SW480 (cell line): ENCODE data around the gene AMBRA1.

ENCODE experiments used
- DNase-seq: peaks from one replicate; pipeline ENCODE4 v3.0.0-alpha.2; 2016; ENCODE audit warnings: low spot score

AMBRA1 gene, protein sequence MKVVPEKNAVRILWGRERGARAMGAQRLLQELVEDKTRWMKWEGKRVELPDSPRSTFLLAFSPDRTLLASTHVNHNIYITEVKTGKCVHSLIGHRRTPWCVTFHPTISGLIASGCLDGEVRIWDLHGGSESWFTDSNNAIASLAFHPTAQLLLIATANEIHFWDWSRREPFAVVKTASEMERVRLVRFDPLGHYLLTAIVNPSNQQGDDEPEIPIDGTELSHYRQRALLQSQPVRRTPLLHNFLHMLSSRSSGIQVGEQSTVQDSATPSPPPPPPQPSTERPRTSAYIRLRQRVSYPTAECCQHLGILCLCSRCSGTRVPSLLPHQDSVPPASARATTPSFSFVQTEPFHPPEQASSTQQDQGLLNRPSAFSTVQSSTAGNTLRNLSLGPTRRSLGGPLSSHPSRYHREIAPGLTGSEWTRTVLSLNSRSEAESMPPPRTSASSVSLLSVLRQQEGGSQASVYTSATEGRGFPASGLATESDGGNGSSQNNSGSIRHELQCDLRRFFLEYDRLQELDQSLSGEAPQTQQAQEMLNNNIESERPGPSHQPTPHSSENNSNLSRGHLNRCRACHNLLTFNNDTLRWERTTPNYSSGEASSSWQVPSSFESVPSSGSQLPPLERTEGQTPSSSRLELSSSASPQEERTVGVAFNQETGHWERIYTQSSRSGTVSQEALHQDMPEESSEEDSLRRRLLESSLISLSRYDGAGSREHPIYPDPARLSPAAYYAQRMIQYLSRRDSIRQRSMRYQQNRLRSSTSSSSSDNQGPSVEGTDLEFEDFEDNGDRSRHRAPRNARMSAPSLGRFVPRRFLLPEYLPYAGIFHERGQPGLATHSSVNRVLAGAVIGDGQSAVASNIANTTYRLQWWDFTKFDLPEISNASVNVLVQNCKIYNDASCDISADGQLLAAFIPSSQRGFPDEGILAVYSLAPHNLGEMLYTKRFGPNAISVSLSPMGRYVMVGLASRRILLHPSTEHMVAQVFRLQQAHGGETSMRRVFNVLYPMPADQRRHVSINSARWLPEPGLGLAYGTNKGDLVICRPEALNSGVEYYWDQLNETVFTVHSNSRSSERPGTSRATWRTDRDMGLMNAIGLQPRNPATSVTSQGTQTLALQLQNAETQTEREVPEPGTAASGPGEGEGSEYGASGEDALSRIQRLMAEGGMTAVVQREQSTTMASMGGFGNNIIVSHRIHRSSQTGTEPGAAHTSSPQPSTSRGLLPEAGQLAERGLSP (N-terminal part only)

DNA sequence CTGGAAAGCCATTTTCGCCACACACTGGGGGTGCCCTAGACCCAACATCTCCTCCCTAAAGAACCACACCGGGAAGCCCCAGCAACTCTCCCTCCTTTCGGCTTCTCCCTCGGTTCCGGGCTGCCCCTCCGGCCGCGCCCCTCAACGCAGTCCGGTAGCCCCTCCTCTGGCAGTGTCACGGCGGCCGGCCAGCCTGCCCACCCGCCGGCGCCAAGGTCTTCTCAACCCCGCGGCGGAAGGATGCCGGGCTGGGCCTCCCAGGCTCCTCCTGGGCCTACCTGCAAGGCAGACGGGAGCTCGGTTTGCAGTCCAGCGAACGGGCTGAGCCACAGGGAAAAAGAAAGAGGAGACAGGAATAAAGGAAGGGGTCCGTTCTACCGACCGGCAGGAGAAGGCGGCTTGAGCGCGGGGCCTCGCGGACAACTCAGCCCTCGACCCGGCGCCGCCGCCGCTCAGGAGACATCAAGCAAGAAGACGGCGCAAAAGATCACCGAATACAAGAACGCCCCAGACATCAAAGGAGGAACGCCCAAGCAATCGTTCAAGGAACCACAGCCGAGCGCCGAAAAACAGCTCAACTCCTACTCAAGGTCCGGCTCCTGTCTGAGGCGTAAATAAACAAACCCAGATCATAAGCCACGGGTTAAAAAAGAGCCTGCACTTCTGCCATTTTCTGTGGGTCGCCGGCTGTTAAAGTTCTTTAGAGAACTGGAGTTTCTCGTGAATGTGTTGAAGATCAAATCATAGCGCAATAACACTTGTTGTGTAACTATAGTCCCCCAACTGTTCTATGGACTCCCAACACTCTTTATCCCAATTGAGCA lies at the start of gene AMBRA1:
Gene AMBRA1 (minus strand): TSS at position 474 of the 824 bp plus-strand sequence. CDS start 45,643 bp downstream, outside the sequence.
- peak; percentile 92 for DNase-seq

DNA sequence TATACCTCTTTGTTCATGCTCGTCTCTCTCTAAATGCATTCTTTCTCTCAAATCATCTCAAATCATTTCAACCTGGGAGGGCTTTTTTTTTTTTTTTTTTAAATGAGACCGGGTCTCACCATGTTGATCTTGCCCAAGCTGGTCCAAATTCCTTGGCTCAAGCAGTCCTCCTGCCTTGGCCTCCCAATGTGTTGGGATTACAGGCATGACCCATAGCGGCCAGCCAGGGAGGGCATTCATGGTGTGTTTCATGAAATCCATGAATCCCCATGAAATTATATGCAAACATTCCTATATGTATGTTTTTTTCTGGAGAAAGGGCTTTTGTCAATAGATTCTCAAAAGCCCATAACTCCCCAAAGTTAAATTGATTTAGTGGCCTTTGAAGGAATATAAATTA lies 49.7 kb upstream of the AMBRA1 start:
- no peak for DNase-seq

DNA sequence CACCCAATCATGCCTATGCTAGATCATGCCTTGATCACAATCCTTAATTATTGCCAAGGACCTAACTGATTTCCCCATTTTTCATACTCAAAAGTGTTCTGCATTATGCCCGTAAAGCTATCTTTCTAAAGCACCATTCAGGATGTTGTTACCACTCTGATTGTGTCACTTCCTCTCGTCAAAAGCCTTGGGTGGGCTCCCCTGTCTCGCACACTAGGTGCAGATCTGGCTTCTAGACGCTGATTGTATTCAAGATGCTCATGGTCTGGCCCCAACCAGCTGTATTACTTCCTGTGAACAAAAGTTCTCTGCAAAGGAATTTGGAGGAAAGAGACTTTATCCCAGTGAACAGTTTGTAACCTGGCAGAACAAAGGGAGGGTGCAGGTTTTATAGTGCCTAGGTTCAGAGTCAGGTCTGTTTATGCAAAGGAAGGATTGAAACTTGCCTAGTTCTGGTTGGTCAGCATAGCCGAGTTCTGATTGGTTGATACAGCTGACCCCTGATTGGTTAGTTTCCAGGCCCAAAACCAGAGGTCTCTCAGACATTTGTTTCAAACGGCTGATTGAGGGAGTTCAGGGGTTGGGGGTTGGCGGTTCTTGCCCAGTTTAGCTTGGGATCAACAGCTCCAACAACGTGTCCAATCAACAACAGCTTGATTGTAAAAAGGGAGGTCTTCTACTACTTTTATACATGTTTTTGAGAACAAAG lies 49.0 kb upstream of the AMBRA1 start:
- no peak for DNase-seq

DNA sequence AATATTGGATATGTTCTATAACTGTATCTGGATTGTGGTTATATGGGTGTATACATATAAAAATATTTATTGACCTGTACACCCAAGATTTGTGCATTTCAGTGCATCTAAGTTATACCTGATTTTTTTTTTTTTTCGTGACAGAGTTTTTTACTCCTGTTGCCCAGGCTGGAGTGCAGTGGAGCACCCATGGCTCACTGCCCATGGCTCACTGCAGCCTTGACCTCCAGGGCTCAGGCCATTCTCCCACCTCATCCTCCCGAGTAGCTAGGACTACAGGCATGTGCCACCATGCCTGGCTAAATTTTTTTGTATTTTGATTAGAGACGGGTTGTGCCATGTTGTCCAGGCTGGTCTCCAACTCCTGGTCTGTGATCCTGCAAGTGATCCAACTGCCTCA lies 47.8 kb upstream of the AMBRA1 start:
- no peak for DNase-seq

DNA sequence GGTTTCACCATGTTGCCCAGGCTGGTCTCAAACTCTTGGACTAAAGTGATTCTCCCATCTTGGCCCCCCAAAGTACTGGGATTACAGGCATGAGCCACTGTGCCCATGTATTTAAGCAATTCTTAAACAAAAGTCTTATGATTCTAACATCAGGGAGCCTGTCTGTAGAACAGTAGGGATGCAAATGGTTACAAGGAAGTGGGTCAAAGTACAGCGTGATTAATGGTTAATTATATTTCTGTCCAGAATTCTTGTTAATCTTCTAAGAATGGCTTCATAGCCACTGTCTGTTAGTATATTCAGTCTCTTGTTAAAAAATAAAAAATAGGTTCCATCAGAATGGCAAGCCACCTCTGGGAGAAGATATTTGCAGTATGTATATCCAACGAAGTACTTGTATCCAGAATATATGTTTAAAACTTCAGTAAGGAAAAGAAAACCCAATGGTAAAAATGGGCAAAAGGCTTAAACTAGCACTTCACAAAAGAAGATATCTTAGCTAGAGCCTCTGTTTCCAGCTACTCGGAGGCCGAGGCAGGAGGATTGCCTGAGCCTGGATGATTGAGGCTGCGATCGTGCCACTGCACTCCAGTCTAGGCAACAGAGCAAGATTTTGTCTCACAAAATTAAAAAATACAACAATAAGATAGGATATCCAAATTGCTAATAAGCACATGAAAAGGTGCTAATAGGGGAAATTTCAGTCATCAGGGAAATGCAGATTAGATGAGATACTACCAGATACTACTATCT lies 46.4 kb upstream of the AMBRA1 start:
- DNase-seq, result no peak

DNA sequence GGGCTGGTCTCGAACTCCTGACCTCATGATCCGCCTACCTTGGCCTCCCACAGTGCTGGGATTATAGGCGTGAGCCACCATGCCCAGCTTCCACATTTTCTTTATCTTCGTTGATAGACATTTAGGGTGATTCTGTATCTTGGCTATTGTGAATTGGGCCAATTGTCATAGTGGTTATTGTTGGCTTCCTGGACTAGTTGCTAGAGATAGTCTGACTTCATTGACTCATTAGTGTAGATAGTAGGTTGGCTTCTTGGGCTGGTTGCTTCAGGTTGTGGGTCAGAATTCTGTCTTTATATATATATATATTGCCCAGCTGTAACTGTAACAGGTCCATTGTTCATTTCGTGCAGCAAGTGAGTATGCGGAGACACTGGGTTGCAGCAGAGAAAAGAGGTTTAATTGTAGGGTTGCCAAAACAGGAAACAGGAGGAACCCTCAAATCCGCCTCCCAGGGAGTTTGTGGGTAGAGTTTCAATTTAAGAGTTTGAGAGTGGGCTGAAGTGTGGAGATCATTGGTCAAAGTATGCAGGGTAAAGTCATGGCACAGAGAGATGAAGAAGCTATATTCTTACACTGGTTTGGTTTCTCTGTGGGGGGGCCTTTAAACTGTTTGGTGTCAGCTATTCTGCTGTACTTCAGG lies 45.5 kb upstream of the AMBRA1 start:
- DNase-seq, result no peak

DNA sequence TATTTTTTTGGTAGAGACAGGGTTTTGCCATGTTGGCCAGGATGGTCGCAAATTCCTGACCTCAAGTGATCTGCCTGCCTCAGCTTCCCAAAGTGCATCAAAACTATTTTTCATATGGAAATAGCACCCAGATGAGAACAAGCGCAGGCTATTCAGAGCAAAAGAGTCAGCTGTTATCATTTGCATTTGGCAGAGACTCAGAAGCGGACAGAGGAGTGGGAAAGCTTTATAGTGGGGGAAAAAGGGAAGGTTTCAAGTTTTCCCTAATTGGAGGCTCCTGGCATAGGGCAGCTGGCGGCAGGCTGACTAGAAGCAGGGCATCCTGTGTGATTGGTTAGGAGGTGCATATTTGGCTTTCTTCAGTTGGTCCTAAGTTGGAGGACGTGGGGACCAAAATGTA lies 43.7 kb upstream of the AMBRA1 start:
- DNase-seq, result no peak

DNA sequence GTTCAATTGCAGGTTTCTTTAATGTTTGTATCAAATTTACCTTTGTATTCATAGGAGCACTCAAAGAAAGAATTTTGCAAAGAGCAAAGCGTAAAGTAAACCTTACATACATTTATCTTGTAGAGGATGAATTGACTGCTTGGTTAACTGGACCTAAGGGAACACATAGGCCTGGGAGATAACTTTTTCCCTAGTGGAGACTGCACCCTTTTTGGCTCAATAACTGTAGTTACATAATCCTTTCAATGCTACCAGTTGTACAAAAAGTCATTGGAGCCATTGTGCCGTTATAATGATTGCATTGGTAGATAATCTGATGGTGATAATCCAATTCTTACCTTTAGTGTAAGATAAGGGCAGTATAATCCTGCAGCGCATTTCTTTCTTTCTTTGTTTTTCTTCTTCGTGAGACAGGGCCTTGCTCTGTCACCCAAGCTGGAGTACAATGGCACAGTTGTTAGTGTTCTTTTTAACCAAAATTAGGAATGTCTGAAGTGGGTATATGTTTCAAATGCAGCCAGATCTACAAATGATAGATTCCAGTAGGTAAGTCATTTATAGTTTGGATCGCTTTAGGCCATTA lies 41.8 kb upstream of the AMBRA1 start:
- DNase-seq, result no peak

DNA sequence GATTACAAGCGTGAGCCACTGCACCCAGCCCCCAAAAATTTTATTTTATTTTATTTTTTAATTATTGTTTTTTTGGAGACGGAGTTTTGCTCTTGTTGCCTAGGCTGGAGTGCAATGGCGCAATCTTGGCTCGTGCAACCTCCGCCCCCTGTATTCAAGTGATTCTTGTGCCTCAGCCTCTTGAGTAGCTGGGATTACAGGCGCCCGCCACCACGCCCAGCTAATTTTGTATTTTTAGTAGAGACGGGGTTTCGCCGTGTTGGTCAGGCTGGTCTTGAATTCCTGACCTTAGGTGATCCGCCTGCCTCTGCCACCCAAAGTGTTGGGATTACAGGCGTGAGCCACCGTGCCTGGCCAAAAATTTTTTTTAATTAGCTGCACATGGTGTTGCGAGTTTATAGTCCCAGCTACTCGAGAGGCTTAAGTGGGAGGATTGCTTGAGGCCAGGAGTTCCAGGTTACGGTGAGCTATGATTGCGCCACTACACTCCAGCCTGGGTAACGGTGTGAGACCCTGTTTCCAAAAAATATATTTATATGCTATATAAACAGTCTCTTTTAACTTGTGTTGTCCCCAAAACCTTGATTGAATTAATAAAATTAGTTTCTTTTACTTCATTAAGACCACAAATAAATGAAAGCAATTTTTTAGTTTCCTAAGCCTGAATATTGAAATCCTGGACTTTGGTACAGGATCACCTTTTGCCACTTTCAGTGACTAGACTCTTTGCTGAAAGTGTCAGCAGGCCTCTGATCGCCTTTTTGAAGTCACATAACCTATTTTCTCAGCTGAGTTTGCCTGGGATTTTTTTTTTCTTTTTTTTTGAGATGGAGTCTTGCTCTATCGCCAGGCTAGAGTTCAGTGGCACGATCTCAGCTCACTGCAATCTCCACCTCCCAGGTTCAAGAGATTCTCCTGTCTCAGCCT lies 39.7 kb upstream of the AMBRA1 start:
- DNase-seq, result no peak

DNA sequence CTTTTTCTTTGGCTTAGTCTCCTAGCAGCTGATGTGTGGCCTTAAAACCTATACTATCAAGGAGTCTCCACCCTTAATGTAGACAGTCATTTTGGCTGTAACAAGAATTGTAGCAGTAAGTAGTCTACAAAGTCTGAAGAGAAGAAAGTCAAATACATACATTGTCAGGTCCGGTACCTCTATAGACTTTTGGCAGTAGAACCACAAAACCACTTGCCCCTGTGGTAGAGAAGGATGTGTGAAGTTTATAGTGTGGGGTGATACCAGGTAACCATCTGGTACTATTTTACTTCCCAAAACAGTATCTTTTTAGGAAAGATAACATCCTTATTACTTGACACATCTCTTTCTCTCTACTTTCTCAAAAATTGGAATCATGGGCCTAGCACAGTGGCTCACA lies 38.7 kb upstream of the AMBRA1 start:
- no peak for DNase-seq

DNA sequence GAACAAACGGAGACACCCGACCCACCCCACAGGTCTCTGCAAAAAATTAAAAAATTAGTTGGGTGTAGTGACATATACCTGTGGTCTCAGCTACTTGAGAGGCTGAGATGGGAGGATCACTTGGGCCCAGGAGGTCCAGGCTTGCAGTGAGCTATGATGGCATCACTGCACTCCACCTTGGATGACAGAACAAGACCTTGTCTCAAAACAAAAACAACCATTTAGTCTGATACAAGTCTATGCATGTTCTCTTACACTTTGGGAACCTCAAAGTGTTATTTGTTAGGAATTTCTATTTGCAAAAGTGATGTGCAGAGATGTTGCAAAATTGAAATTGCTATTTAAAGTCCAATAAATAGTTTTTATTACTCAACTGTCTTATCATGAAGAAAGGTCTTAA lies 37.9 kb upstream of the AMBRA1 start:
- no peak for DNase-seq

DNA sequence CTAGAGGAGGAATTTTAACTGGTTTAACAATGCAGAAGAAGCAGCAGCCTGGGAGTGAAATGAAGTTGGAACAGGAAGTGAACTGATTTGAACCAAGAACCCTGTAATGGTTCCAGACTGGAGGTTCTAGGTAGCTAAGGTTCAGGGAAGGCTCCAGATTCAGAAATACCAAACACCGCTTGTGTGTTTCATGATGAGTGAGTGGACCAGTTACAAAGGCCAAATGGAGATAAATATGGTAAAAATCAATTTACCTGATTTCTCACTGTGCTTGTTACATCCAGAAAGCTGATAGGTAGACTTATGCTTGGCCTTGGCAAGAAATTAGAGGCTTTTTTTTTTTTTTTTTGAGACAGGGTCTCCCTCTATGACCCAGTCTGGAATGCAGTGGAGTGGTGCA lies 36.4 kb upstream of the AMBRA1 start:
- no peak for DNase-seq

DNA sequence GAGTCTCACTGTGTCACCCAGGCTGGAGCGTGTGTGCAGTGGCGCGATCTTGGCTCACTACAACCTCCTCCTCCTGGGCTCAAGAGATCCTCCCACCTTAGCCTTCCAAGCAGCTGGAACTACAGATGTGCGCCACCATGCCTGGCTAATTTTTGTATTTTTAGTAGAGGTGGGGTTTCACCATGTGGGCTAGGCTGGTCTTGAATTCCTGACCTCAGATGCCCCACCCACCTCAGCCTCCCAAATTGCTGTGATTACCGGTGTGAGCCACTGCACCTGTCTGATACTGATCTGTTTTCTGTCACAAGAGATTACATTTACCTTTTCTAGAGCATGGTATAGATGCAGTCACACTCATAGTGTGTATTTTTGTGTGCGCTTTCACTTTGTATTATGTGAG lies 35.1 kb upstream of the AMBRA1 start:
- DNase-seq, result no peak

DNA sequence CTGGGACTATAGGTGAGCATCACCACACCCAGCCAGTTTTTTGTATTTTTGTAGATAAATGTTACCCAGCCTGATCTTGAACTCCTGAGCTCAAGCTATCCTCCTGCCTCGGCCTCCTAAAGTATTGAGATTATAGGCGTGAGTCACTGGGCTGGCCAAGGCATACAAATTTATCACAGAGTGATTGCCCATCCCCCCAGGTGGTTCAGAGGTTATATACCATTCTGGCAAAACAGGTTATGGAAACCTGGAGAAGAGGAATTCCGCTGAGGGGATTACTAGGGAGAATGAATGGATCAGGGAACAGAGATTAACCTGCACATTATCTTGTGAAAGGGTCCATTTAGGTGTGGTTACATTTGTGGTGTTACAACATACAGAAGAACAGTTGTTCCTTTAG lies 31.6 kb upstream of the AMBRA1 start:
- DNase-seq, result no peak

DNA sequence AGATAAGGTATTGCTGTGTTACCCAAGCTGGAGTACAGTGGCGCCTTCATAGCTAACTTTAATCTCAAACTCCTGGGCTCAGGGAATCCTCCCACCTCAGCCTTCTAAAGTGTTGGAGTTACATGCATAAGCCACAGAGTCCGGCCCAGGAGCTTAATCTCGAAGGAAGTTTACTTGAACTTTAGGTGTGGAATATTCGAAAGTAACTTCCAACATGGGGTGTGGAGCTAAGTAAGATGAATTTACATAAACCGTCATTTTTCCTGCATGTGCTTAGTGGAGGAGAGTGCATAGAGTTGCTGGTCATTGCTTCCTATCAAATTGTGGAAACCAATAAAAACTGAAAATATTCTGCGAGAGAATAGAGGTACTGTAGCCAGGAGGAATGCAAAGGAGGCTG lies 25.0 kb upstream of the AMBRA1 start:
- DNase-seq, result no peak

DNA sequence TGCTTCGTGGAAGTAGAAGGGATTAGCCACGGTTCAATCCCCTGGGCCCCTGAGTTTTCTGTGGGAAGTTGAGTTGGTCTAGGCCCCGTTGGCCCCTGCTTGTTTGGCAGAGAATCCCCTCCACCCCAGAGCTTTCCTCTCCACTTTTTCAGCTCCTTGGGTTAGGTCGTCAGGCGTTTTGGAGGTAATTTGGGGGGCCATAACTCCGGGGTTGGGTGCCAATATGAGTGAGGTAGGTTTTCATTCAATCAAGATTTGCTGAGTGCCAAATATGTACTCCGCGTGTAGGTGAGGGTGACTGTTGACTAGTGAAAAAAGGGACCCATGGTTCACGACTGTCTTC lies 24.1 kb upstream of the AMBRA1 start:
- DNase-seq, result no peak

DNA sequence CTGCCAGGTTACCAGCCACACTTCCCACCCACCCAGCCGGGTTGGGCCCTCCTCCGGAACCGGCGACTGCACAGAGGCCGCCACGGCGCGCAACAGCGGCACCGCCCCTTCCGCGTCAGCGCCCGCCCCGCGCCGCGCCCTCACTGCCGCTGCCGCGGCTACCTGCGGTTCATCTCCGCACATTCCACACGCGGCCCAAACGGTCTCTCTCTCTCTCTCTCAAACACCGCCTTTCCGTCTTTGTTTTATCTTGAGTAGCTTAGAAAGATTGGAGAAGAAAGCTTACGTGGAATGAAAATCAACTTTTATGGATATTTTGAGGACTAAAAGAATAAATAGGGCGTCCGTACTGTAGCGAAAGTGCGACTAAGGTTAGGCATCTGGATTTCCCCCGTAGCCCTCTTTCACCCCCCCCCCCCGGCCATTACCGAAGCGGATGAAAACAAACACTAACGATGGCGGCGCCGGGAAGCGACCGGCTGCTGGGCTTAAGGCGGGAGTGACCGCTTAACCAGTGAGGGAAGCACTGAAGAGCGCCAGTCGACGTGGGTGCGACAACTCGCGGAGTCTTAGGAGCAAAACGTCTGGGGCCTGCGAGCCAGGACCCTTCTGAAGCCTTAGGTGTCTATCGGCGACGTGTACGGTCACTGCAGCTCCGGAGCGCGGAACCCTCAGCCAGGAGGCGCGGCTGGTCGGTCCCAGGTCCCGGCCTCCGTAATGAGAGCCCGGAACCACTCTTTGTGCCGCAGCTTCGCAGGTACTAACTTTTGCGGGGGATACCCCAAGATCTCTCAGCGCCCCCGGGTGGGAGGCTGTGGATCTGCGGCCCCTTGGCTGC lies 23.5 kb upstream of the AMBRA1 start, which contains the start of the genes ATG13 and HARBI1:
Gene ATG13 (plus strand): TSS at position 420 of the 838 bp plus-strand sequence. CDS start 26,739 bp downstream, outside the sequence.
Gene HARBI1 (minus strand): TSS at position 94 of the 838 bp plus-strand sequence. CDS start 990 bp downstream, outside the sequence.
- DNase-seq, result peak; percentile 89
